ENCODE data around the gene GSE1. TPM values are rescaled to one million over a fixed set of nuclear protein-coding genes. Genes with fewer than 3 reads are reported as not detected.

GSE1 gene
- total RNA-seq, 1 experiment from 2014 or later, result 90.2 TPM

- DNase-seq (ENCODE audit: low read depth, low spot score) (no peak), ATAC-seq (peak; percentile 26)
- Histone ChIP-seq H3K27ac (ENCODE audit: low read depth, low read length) (no peak overlapping the region), H3K4me1 (ENCODE audit: control insufficient read depth in 1 of 2, insufficient read depth in 2 of 2, low read length in 2 of 2) (no peaks in the 10 kb centered on the region), H3K9me3 (ENCODE audit: control insufficient read depth in 1 of 2, insufficient read depth in 1 of 2, low read depth in 1 of 2, low read length in 2 of 2) (no peaks in the 10 kb centered on the region), H3K9me2 (ENCODE audit: insufficient read depth) (no peaks in the 10 kb centered on the region), H3K79me2 (ENCODE audit: insufficient read depth, low read length) (no peaks in the 10 kb centered on the region), H3K36me3 (ENCODE audit: control insufficient read depth in 1 of 2, insufficient read depth in 2 of 2, low read length in 2 of 2) (peaks cover 70 to 83% of the 10 kb centered on the region in 2 experiments; a peak in 3 of 4 replicates), H3K9ac (ENCODE audit: low read length) (no peak overlapping the region), H4K20me1 (ENCODE audit: insufficient read depth) (peaks cover 4% of the 10 kb centered on the region; the same call in 1 of the 2 replicates), H2AFZ (ENCODE audit: low read depth, low read length, poor library complexity, severe bottlenecking) (no peak overlapping the region), H3K4me2 (ENCODE audit: low read length) (no peak overlapping the region), H3K27me3 (ENCODE audit: insufficient read depth, low read length) (no peaks in the 10 kb centered on the region), H3K4me3 (replicated peaks in 1 of 2; ENCODE audit: low read depth in 1 of 2, low read length in 2 of 2) (no peak overlapping the region)
- ChIA-PET POLR2A (no interaction called here), CTCF (interaction anchor here (0.6 kb wide), 1 partner anchor 8 kb away, joined by 3 read pairs; no protein-coding TSS in a partner anchor), RAD21 (ENCODE audit: low non-redundant PET in 1 of 2, low total read pairs in 2 of 2, uncharacterized antibody in 2 of 2, unreplicated experiment in 2 of 2) (no interaction called here)
- no peak for TF ChIP-seq ATF3 (IDR thresholded peaks at IDR 0.05)
- TF ChIP-seq ZBTB33 (IDR thresholded peaks at IDR 0.05; ENCODE audit: extremely low read depth, insufficient replicate concordance, low read length), result no peak
- no peak for TF ChIP-seq MAX (IDR thresholded peaks at IDR 0.05)
- no peak for TF ChIP-seq POLR2A (IDR thresholded peaks at IDR 0.05; ENCODE audit: borderline replicate concordance, extremely low read depth, insufficient read depth, insufficient read length)
- TF ChIP-seq SIN3A (IDR thresholded peaks at IDR 0.05; ENCODE audit: low read depth), result no peak
- TF ChIP-seq SRF (IDR thresholded peaks at IDR 0.05; ENCODE audit: low read depth), result no peak
- no peak for TF ChIP-seq EZH2 (IDR thresholded peaks at IDR 0.05)
- TF ChIP-seq ZFX (IDR thresholded peaks at IDR 0.05), result no peak
- no peak for TF ChIP-seq RAD21 (IDR thresholded peaks at IDR 0.05; ENCODE audit: low read depth)
- intact Hi-C loops (cut with micrococcal nuclease), result no loop called here
- BruUV-seq (replicated peaks), result no TSS peak
Measured at GRCh38 chr16:85667841-85668413, 54.8 kb downstream of the GSE1 start.
